Cerebellar nuclear complex (tissue), 1 donor: ENCODE data around the gene POC1A.
"Not testable (repeated sequence)": the region's sequence is repeated elsewhere in the genome, so short reads cannot be mapped to it uniquely, and the experiment has no call there.

Source experiments
- DNase-seq, 2 experiments: peaks; one replicate each; lab custom pipeline; 2025; lab: John Stamatoyannopoulos, UW

Gene POC1A

GRCh38 chr3:52183786-52184445 is 29.7 kb upstream of the POC1A start:
- DNase-seq: no peak

GRCh38 chr3:52182691-52183090 is 28.5 kb upstream of the POC1A start:
- DNase-seq: no peak

- DNase-seq: no peak
Observed at GRCh38 chr3:52182196-52182595, 28.0 kb upstream of the POC1A start.

GRCh38 chr3:52181543-52181942 is 27.3 kb upstream of the POC1A start:
- no peak for DNase-seq

- DNase-seq: no peak
Observed at GRCh38 chr3:52178537-52178936, 24.3 kb upstream of the POC1A start.

GRCh38 chr3:52178126-52178525 is 23.9 kb upstream of the POC1A start:
- DNase-seq: not testable (repeated sequence)

GRCh38 chr3:52177701-52178042 is 23.4 kb upstream of the POC1A start:
- no peak for DNase-seq

GRCh38 chr3:52176951-52177700 is 22.9 kb upstream of the POC1A start:
- DNase-seq: no peak

GRCh38 chr3:52176180-52176752 is 22.0 kb upstream of the POC1A start:
- no peak for DNase-seq

GRCh38 chr3:52175416-52176179 is 21.4 kb upstream of the POC1A start:
- no peak for DNase-seq

- DNase-seq: no peak
Observed at GRCh38 chr3:52174896-52175295, 20.7 kb upstream of the POC1A start.

GRCh38 chr3:52173101-52173500 is 18.9 kb upstream of the POC1A start:
- DNase-seq: no peak

- no peak for DNase-seq
Observed at GRCh38 chr3:52172262-52172757, 18.1 kb upstream of the POC1A start.

GRCh38 chr3:52171514-52172261 is 17.5 kb upstream of the POC1A start:
- no peak for DNase-seq

GRCh38 chr3:52170217-52170616 is 16.0 kb upstream of the POC1A start:
- DNase-seq: not testable (repeated sequence)

GRCh38 chr3:52167240-52167639 is 13.0 kb upstream of the POC1A start:
- no peak for DNase-seq

GRCh38 chr3:52162250-52162872 is 8.1 kb upstream of the POC1A start:
- no peak for DNase-seq

- DNase-seq: no peak
Observed at GRCh38 chr3:52159503-52159902, 5.3 kb upstream of the POC1A start.

- DNase-seq: no peak
Observed at GRCh38 chr3:52155912-52156311, 1.7 kb upstream of the POC1A start.

GRCh38 chr3:52153389-52154096 is 680 bp downstream of the POC1A start:
- no peak for DNase-seq

GRCh38 chr3:52151991-52152390 is 2.2 kb downstream of the POC1A start:
- DNase-seq: not testable (repeated sequence)
